GM18868 (cell line): Measurements from ENCODE around the gene TARS2.
A peak's percentile ranks its signal among the peaks of the same experiment; 100 is the strongest.

Experiments used
- ATAC-seq: cut with Tn5 transposase; IDR thresholded peaks from one replicate; pipeline ENCODE4 v1.9.1; 2021; ENCODE audit warnings: mild to moderate bottlenecking, moderate library complexity; ENCODE audit not compliant: unreplicated experiment

The TARS2 gene

GRCh38 chr1:150507912-150508864 is 21.0 kb downstream of the TARS2 start, which contains the start of gene ECM1:
Gene ECM1 (plus strand): TSS chr1:150508109. CDS start chr1:150508210, 101 bp downstream.
- ATAC-seq, result no peak

- no peak for ATAC-seq
These were observed 21.8 kb downstream of the TARS2 start for GRCh38 chr1:150508982-150509381.

- ATAC-seq, result no peak
These were observed 24.3 kb downstream of the TARS2 start for GRCh38 chr1:150511551-150511950.

- ATAC-seq, result no peak
These were observed 24.9 kb downstream of the TARS2 start for GRCh38 chr1:150511985-150512660.

- ATAC-seq, result no peak
These were observed 25.6 kb downstream of the TARS2 start for GRCh38 chr1:150512846-150513245.

- ATAC-seq, result no peak
These were observed 26.2 kb downstream of the TARS2 start for GRCh38 chr1:150513351-150513791.

GRCh38 chr1:150514260-150514659 is 27.0 kb downstream of the TARS2 start:
- ATAC-seq, result no peak

- no peak for ATAC-seq
These were observed 27.7 kb downstream of the TARS2 start for GRCh38 chr1:150514913-150515327.

GRCh38 chr1:150515328-150516049 is 28.3 kb downstream of the TARS2 start, which contains the start of gene FALEC:
Gene FALEC (plus strand): TSS chr1:150515752.
- peak; percentile 96 for ATAC-seq

GRCh38 chr1:150516050-150516591 is 28.9 kb downstream of the TARS2 start:
- no peak for ATAC-seq

GRCh38 chr1:150516616-150517015 is 29.4 kb downstream of the TARS2 start:
- ATAC-seq, result no peak

- ATAC-seq, result no peak
These were observed 34.2 kb downstream of the TARS2 start for GRCh38 chr1:150521196-150521968.

- ATAC-seq, result no peak
These were observed 38.1 kb downstream of the TARS2 start for GRCh38 chr1:150525348-150525747.

- no peak for ATAC-seq
These were observed 41.0 kb downstream of the TARS2 start for GRCh38 chr1:150528196-150528595.

- no peak for ATAC-seq
These were observed 41.8 kb downstream of the TARS2 start for GRCh38 chr1:150529017-150529416.

GRCh38 chr1:150530491-150531159 is 43.4 kb downstream of the TARS2 start:
- no peak for ATAC-seq

GRCh38 chr1:150532860-150533259 is 45.6 kb downstream of the TARS2 start:
- ATAC-seq, result no peak

GRCh38 chr1:150534002-150534401 is 46.8 kb downstream of the TARS2 start:
- no peak for ATAC-seq

GRCh38 chr1:150535511-150536287 is 48.5 kb downstream of the TARS2 start:
- no peak for ATAC-seq
